Measurements from ENCODE around the gene MED13L.
"Not testable (repeated sequence)": the region's sequence is repeated elsewhere in the genome, so short reads cannot be mapped to it uniquely, and the experiment has no call there.

Gene MED13L

GRCh38 chr12:116054280-116054679 is 223.2 kb downstream of the MED13L start:
- DNase-seq (ENCODE audit: low spot score), result no peak

GRCh38 chr12:116053479-116054200 is 223.9 kb downstream of the MED13L start:
- peak; percentile 47 for DNase-seq (ENCODE audit: low spot score)

GRCh38 chr12:116050275-116050674 is 227.2 kb downstream of the MED13L start:
- DNase-seq (ENCODE audit: low spot score), result no peak

- DNase-seq (ENCODE audit: low spot score), result no peak
These were observed 228.6 kb downstream of the MED13L start for GRCh38 chr12:116048879-116049278.

- DNase-seq (ENCODE audit: low spot score), result no peak
These were observed 231.5 kb downstream of the MED13L start for GRCh38 chr12:116046039-116046438.

- no peak for DNase-seq (ENCODE audit: low spot score)
These were observed 232.3 kb downstream of the MED13L start for GRCh38 chr12:116045150-116045549.

GRCh38 chr12:116043659-116044535 is 233.6 kb downstream of the MED13L start:
- no peak for DNase-seq (ENCODE audit: low spot score)

- no peak for DNase-seq (ENCODE audit: low spot score)
These were observed 237.1 kb downstream of the MED13L start for GRCh38 chr12:116040402-116040801.

- no peak for DNase-seq (ENCODE audit: low spot score)
These were observed 238.4 kb downstream of the MED13L start for GRCh38 chr12:116039081-116039480.

- peak; percentile 74 for DNase-seq (ENCODE audit: low spot score)
These were observed 239.3 kb downstream of the MED13L start for GRCh38 chr12:116037941-116038837.

- DNase-seq (ENCODE audit: low spot score), result no peak
These were observed 243.7 kb downstream of the MED13L start for GRCh38 chr12:116033765-116034164.

GRCh38 chr12:116031624-116032023 is 245.9 kb downstream of the MED13L start:
- DNase-seq (ENCODE audit: low spot score), result not testable (repeated sequence)

- no peak for DNase-seq (ENCODE audit: low spot score)
These were observed 248.9 kb downstream of the MED13L start for GRCh38 chr12:116028619-116029018.

- DNase-seq (ENCODE audit: low spot score), result no peak
These were observed 250.0 kb downstream of the MED13L start for GRCh38 chr12:116027551-116027821.

- DNase-seq (ENCODE audit: low spot score), result no peak
These were observed 250.5 kb downstream of the MED13L start for GRCh38 chr12:116026768-116027550.

GRCh38 chr12:116026346-116026745 is 251.1 kb downstream of the MED13L start:
- no peak for DNase-seq (ENCODE audit: low spot score)

GRCh38 chr12:116024769-116025168 is 252.7 kb downstream of the MED13L start:
- DNase-seq (ENCODE audit: low spot score), result no peak

- DNase-seq (ENCODE audit: low spot score), result no peak
These were observed 258.1 kb downstream of the MED13L start for GRCh38 chr12:116019415-116019814.

- DNase-seq (ENCODE audit: low spot score), result no peak
These were observed 259.2 kb downstream of the MED13L start for GRCh38 chr12:116018282-116018681.

- no peak for DNase-seq (ENCODE audit: low spot score)
These were observed 262.0 kb downstream of the MED13L start for GRCh38 chr12:116015525-116015924.

GRCh38 chr12:116012757-116013156 is 264.7 kb downstream of the MED13L start:
- DNase-seq (ENCODE audit: low spot score), result no peak

GRCh38 chr12:116011217-116011616 is 266.3 kb downstream of the MED13L start:
- DNase-seq (ENCODE audit: low spot score), result no peak

Measured in LoVo (cell line).